Measurements from ENCODE around the gene ANGPTL2. TPM values are rescaled to one million over a fixed set of nuclear protein-coding genes. Genes with fewer than 3 reads are reported as not detected.

ANGPTL2 gene
- total RNA-seq, 1 experiment from 2014 or later = 5.1 TPM

- Histone ChIP-seq H3T11ph (ENCODE audit: low read length) (no peak overlapping the region), H4K20me1 (ENCODE audit: control insufficient read depth, insufficient read depth, insufficient read length) (no peaks in the 10 kb centered on the region), H3K79me2 (ENCODE audit: insufficient read depth, low read length) (no peaks in the 10 kb centered on the region), H3K27ac (ENCODE audit: insufficient read length, low read depth, low read length) (no peak overlapping the region), H3K9ac (ENCODE audit: extremely low read depth, insufficient read length, low read length) (no peak overlapping the region), H2BK20ac (ENCODE audit: low read depth, low read length, poor library complexity, severe bottlenecking) (no peak overlapping the region), H2AK5ac (ENCODE audit: insufficient read length, low read length) (no peak overlapping the region), H3K14ac (ENCODE audit: insufficient read depth, low read length) (no peak overlapping the region), H3K4me1 (ENCODE audit: insufficient read depth, low read length) (no peaks in the 10 kb centered on the region), H3K4me2 (ENCODE audit: insufficient read depth, insufficient read length, low read length) (no peak overlapping the region), H3K4ac (ENCODE audit: low read depth, low read length) (no peak overlapping the region), H4K8ac (replicated peaks; ENCODE audit: insufficient read length, low read depth, low read length) (no peak overlapping the region), H3K9me3 (ENCODE audit: control insufficient read depth, low read depth, low read length) (no peaks in the 10 kb centered on the region), H3K23me2 (ENCODE audit: insufficient read length, low read depth, low read length, poor library complexity, severe bottlenecking) (no peaks in the 10 kb centered on the region), H4K91ac (ENCODE audit: insufficient read length, low read depth, low read length) (no peak overlapping the region), H3K56ac (ENCODE audit: insufficient read length, low read depth, low read length) (no peak overlapping the region), H3K79me1 (ENCODE audit: insufficient read depth, low read depth, low read length, poor library complexity, severe bottlenecking) (no peaks in the 10 kb centered on the region), H2BK120ac (ENCODE audit: low read depth, low read length, poor library complexity, severe bottlenecking) (no peak overlapping the region), H3K18ac (ENCODE audit: insufficient read length, low read depth, low read length) (no peak overlapping the region), H2BK15ac (ENCODE audit: low read depth, low read length) (no peak overlapping the region), H2AFZ (ENCODE audit: low read length) (no peak overlapping the region), H2BK5ac (ENCODE audit: insufficient read length, low read length) (no peak overlapping the region), H4K5ac (ENCODE audit: insufficient read length, low read depth, low read length) (no peak overlapping the region), H2BK12ac (ENCODE audit: insufficient read length, low read depth, low read length) (no peak overlapping the region), H3K27me3 (ENCODE audit: insufficient read depth, low read length) (no peaks in the 10 kb centered on the region), H3K23ac (ENCODE audit: insufficient read length, low read depth, low read length) (no peak overlapping the region)
- no CpG with 5 or more reads among the region's 5 CpGs for WGBS (ENCODE audit: extremely low coverage, insufficient read length, low lambda C conversion rate)
- Mint-ChIP-seq H3K4me3 (no peak overlapping the region), H3K36me3 (ENCODE audit: insufficient read depth in 1 of 3, low read depth in 3 of 3) (no peaks in the 10 kb centered on the region), H3K4me1 (no peaks in the 10 kb centered on the region), H3K27ac (no peak overlapping the region), H3K27me3 (ENCODE audit: low read depth) (no peaks in the 10 kb centered on the region), H3K9me3 (no peaks in the 10 kb centered on the region)
- TF ChIP-seq, protein P1, sequence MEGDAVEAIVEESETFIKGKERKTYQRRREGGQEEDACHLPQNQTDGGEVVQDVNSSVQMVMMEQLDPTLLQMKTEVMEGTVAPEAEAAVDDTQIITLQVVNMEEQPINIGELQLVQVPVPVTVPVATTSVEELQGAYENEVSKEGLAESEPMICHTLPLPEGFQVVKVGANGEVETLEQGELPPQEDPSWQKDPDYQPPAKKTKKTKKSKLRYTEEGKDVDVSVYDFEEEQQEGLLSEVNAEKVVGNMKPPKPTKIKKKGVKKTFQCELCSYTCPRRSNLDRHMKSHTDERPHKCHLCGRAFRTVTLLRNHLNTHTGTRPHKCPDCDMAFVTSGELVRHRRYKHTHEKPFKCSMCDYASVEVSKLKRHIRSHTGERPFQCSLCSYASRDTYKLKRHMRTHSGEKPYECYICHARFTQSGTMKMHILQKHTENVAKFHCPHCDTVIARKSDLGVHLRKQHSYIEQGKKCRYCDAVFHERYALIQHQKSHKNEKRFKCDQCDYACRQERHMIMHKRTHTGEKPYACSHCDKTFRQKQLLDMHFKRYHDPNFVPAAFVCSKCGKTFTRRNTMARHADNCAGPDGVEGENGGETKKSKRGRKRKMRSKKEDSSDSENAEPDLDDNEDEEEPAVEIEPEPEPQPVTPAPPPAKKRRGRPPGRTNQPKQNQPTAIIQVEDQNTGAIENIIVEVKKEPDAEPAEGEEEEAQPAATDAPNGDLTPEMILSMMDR (conservative IDR thresholded peaks at IDR 0.05) = no peak
- DNase-seq = no peak
Observed at GRCh38 chr9:127038531-127038930, 83.9 kb downstream of the ANGPTL2 start.

Other genes starting within 250 kb of the ANGPTL2 start
- gene RALGPS1, start 207.9 kb downstream of the ANGPTL2 start, total RNA-seq (2021) = 17.8 and 18.6 TPM in 2 replicates
- gene GARNL3, start 142.1 kb upstream of the ANGPTL2 start, total RNA-seq (2021) = 8.7 and 8.8 TPM in 2 replicates